Thyroid gland (tissue), 4 donors: ENCODE measurements around the gene CNRIP1.

ENCODE experiments used
- POLR2A ChIP-seq, 2 donors: fragments of 450-650 bp; IDR thresholded peaks; one replicate each; pipeline ENCODE4 v1.6.1; 2017; ENCODE audit warnings: antibody characterized with exemption in 2 of 2, mild to moderate bottlenecking in 2 of 2, moderate library complexity in 1 of 2
- TF ChIP-seq, protein P1 (sequence below), 6 experiments: fragments of 200-600 bp in 3 of 6; fragments of 450-650 bp in 3 of 6; sonication (generic) in 3 of 6; IDR thresholded peaks; one replicate each; pipeline ENCODE4 v1.5.1; 2016 to 2019; ENCODE audit warnings: antibody characterized with exemption in 6 of 6, mild to moderate bottlenecking in 2 of 6, inconsistent platforms in 1 of 6, moderate library complexity in 1 of 6

DNA sequence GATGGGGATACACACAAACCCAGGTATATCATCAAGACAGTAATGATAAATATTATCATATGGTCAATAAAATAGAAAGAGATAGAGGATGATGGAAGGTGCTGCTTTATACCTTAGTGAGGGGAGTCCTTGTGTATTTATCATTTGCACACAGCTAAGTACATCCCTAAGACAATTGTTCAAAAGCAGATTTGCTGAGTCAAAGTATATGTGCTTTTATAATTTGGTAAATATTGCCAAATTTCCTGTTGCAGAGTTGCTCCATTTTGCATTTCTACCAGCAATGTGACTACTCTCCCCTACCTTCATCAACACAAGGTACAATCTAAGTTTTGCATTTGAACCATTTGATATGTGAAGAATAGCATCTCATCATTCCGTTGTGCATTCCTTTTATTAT is 22.7 kb upstream of the CNRIP1 start:
- no peak for TF ChIP-seq POLR2A (IDR thresholded peaks at IDR 0.05)
- TF ChIP-seq, protein P1, sequence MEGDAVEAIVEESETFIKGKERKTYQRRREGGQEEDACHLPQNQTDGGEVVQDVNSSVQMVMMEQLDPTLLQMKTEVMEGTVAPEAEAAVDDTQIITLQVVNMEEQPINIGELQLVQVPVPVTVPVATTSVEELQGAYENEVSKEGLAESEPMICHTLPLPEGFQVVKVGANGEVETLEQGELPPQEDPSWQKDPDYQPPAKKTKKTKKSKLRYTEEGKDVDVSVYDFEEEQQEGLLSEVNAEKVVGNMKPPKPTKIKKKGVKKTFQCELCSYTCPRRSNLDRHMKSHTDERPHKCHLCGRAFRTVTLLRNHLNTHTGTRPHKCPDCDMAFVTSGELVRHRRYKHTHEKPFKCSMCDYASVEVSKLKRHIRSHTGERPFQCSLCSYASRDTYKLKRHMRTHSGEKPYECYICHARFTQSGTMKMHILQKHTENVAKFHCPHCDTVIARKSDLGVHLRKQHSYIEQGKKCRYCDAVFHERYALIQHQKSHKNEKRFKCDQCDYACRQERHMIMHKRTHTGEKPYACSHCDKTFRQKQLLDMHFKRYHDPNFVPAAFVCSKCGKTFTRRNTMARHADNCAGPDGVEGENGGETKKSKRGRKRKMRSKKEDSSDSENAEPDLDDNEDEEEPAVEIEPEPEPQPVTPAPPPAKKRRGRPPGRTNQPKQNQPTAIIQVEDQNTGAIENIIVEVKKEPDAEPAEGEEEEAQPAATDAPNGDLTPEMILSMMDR (IDR thresholded peaks at IDR 0.05): no peak
